Glutamatergic neuron (in vitro differentiated cells): ENCODE results near the gene TRAF5. TPM values are rescaled to one million over a fixed set of nuclear protein-coding genes. Genes with fewer than 3 reads are reported as not detected.

Experiments used
- DNase-seq: peaks from one replicate; pipeline ENCODE4 v3.0.0; 2022
- H3K27ac Mint-ChIP-seq: one replicate; pipeline ENCODE4 v1.8.0; 2020; ENCODE audit warnings: mild to moderate bottlenecking, mixed read lengths, inconsistent platforms; ENCODE audit not compliant: unreplicated experiment
- H3K27me3 Mint-ChIP-seq: one replicate; pipeline ENCODE4 v1.8.0; 2020; ENCODE audit warnings: mild to moderate bottlenecking, moderate library complexity, mixed read lengths, inconsistent platforms; ENCODE audit not compliant: unreplicated experiment
- H3K36me3 Mint-ChIP-seq: one replicate; pipeline ENCODE4 v1.8.0; 2020; ENCODE audit warnings: mild to moderate bottlenecking, mixed read lengths, inconsistent platforms; ENCODE audit not compliant: unreplicated experiment
- H3K4me1 Mint-ChIP-seq: one replicate; pipeline ENCODE4 v1.8.0; 2020; ENCODE audit warnings: mild to moderate bottlenecking, low read depth, mixed read lengths, inconsistent platforms; ENCODE audit not compliant: unreplicated experiment
- H3K4me3 Mint-ChIP-seq: one replicate; pipeline ENCODE4 v1.8.0; 2020; ENCODE audit warnings: mild to moderate bottlenecking, mixed read lengths, inconsistent platforms; ENCODE audit not compliant: unreplicated experiment
- H3K9me3 Mint-ChIP-seq: one replicate; pipeline ENCODE4 v1.8.0; 2020; ENCODE audit warnings: mild to moderate bottlenecking, moderate library complexity, mixed read lengths, inconsistent platforms; ENCODE audit not compliant: unreplicated experiment
- CTCF ChIP-seq: fragments of 200-600 bp; sonication (generic); IDR thresholded peaks from one replicate; pipeline ENCODE4 v1.5.0; 2021; ENCODE audit not compliant: partially characterized antibody, unreplicated experiment
- total RNA-seq: library from RNA; stranded (reverse); fragmentation: NEBNext Ultra II Directional; extraction: Animal tissue kit (Norgen Biotek cat#: 25700); gene quantifications from one replicate; pipeline ENCODE4 v1.2.1, GENCODE V29; 2021; ENCODE audit not compliant: unreplicated experiment

TRAF5 gene
- total RNA-seq, 1 donor from 2014 or later, result 9.7 TPM

GRCh38 chr1:211336161-211336560, 9.5 kb downstream of the TRAF5 start:
- H3K27ac Mint-ChIP-seq, result no peak overlapping the region
- H3K4me1 Mint-ChIP-seq, result peaks cover 15% of the 10 kb centered on the region
- no peak for TF ChIP-seq CTCF

DNA sequence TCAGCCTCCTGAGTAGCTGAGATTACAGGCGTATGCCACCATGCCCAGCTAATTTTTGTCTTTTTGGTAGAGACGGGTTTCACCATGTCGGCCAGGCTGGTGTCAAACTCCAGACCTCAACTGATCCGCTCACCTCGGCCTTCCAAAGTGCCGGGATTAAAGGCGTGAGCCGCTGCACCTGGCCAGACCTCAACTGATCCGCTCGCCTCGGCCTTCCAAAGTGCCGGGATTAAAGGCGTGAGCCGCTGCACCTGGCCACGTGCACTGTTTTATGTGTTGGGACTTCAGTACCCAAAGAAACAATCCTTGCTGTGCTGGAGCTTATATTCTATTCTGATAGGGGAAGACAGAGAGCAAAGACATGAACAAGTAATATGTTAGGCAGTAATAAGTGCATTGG, 10.1 kb downstream of the TRAF5 start:
- Mint-ChIP-seq H3K36me3 (no peaks in the 10 kb centered on the region), H3K9me3 (peaks cover 4% of the 10 kb centered on the region), H3K27ac (peak overlapping the region; percentile 71), H3K27me3 (peaks cover 4% of the 10 kb centered on the region), H3K4me1 (peaks cover 15% of the 10 kb centered on the region), H3K4me3 (no peak overlapping the region)
- no peak for TF ChIP-seq CTCF
- DNase-seq, result no peak

More at GRCh38 chr1:211336161-211336560, 9.5 kb downstream of the TRAF5 start:
- no peak for DNase-seq
- Mint-ChIP-seq H3K4me3 (no peak overlapping the region), H3K9me3 (peaks cover 4% of the 10 kb centered on the region), H3K36me3 (no peaks in the 10 kb centered on the region), H3K27me3 (peaks cover 4% of the 10 kb centered on the region)

GRCh38 chr1:211337430-211338223, 11.0 kb downstream of the TRAF5 start:
- Mint-ChIP-seq H3K27me3 (peaks cover 4% of the 10 kb centered on the region), H3K36me3 (no peaks in the 10 kb centered on the region), H3K27ac (peak overlapping the region; percentile 71), H3K4me1 (peaks cover 12% of the 10 kb centered on the region), H3K4me3 (peak overlapping the region; percentile 61), H3K9me3 (peaks cover 4% of the 10 kb centered on the region)
- DNase-seq, result no peak
- TF ChIP-seq CTCF, result no peak

- H3K36me3 Mint-ChIP-seq, result no peaks in the 10 kb centered on the region
Measured at GRCh38 chr1:211338224-211338620, 11.6 kb downstream of the TRAF5 start.

More at GRCh38 chr1:211338224-211338620, 11.6 kb downstream of the TRAF5 start:
- Mint-ChIP-seq H3K27ac (no peak overlapping the region), H3K4me3 (no peak overlapping the region), H3K9me3 (peaks cover 4% of the 10 kb centered on the region), H3K27me3 (peaks cover 4% of the 10 kb centered on the region), H3K4me1 (peaks cover 12% of the 10 kb centered on the region)
- no peak for DNase-seq
- TF ChIP-seq CTCF, result no peak
